ENCODE measurements around the gene SLC22A31. TPM values are rescaled to one million over a fixed set of nuclear protein-coding genes. Genes with fewer than 3 reads are reported as not detected.

Gene SLC22A31
- total RNA-seq, 1 donor from 2014 or later = not detected

- H3K36me3 ChIP-seq (ENCODE audit: control insufficient read depth in 3 of 3, insufficient read depth in 3 of 3, low read length in 3 of 3) = no peaks in the 10 kb centered on the region
- H3K9ac ChIP-seq (ENCODE audit: low read depth in 1 of 3, low read length in 3 of 3) = peak overlapping the region; percentile 93 to 97 (median 94)
- peaks cover 3 to 8% (median 3%) of the 10 kb centered on the region in 3 donors for H3K4me1 ChIP-seq (ENCODE audit: control insufficient read depth in 3 of 3, insufficient read depth in 3 of 3, low read length in 3 of 3)
- H3K27me3 ChIP-seq (ENCODE audit: control insufficient read depth in 3 of 3, insufficient read depth in 3 of 3, low read length in 3 of 3) = peaks cover 0 to 4% (median under 1%) of the 10 kb centered on the region in 3 donors
- peak overlapping the region; percentile 92 for H3K27ac ChIP-seq (ENCODE audit: low read depth, low read length)
- H3K4me3 ChIP-seq (ENCODE audit: low read length in 3 of 3) = peak overlapping the region; percentile 87 to 99 (median 91)
- peaks cover 0 to 2% (median 0%) of the 10 kb centered on the region in 3 donors for H3K9me3 ChIP-seq (ENCODE audit: control insufficient read depth in 3 of 3, low read length in 3 of 3)
Observed at GRCh38 chr16:89241187-89242007, 41.1 kb upstream of the SLC22A31 start.

GRCh38 chr16:89237733-89238132, 37.4 kb upstream of the SLC22A31 start:
- Histone ChIP-seq H3K27me3 (ENCODE audit: control insufficient read depth in 3 of 3, insufficient read depth in 3 of 3, low read length in 3 of 3) (no peaks in the 10 kb centered on the region), H3K36me3 (ENCODE audit: control insufficient read depth in 3 of 3, insufficient read depth in 3 of 3, low read length in 3 of 3) (peaks cover 10 to 18% (median 12%) of the 10 kb centered on the region in 3 donors), H3K9ac (ENCODE audit: low read depth in 1 of 3, low read length in 3 of 3) (no peak overlapping the region), H3K4me3 (ENCODE audit: low read length in 3 of 3) (no peak overlapping the region), H3K27ac (ENCODE audit: low read depth, low read length) (no peak overlapping the region), H3K9me3 (ENCODE audit: control insufficient read depth in 3 of 3, low read length in 3 of 3) (no peaks in the 10 kb centered on the region), H3K4me1 (ENCODE audit: control insufficient read depth in 3 of 3, insufficient read depth in 3 of 3, low read length in 3 of 3) (peaks cover 3 to 9% (median 3%) of the 10 kb centered on the region in 3 donors)

GRCh38 chr16:89233678-89234490, 33.5 kb upstream of the SLC22A31 start:
- Histone ChIP-seq H3K27ac (ENCODE audit: low read depth, low read length) (no peak overlapping the region), H3K4me3 (ENCODE audit: low read length in 3 of 3) (no peak overlapping the region), H3K9ac (ENCODE audit: low read depth in 1 of 3, low read length in 3 of 3) (no peak overlapping the region), H3K36me3 (ENCODE audit: control insufficient read depth in 3 of 3, insufficient read depth in 3 of 3, low read length in 3 of 3) (peaks cover 27 to 32% (median 32%) of the 10 kb centered on the region in 3 donors), H3K27me3 (ENCODE audit: control insufficient read depth in 3 of 3, insufficient read depth in 3 of 3, low read length in 3 of 3) (no peaks in the 10 kb centered on the region), H3K4me1 (ENCODE audit: control insufficient read depth in 3 of 3, insufficient read depth in 3 of 3, low read length in 3 of 3) (peaks cover 4 to 18% (median 17%) of the 10 kb centered on the region in 3 donors), H3K9me3 (ENCODE audit: control insufficient read depth in 3 of 3, low read length in 3 of 3) (no peaks in the 10 kb centered on the region)

- H3K4me1 ChIP-seq (ENCODE audit: control insufficient read depth in 3 of 3, insufficient read depth in 3 of 3, low read length in 3 of 3) = peaks cover 4 to 18% (median 17%) of the 10 kb centered on the region in 3 donors
- H3K27ac ChIP-seq (ENCODE audit: low read depth, low read length) = no peak overlapping the region
- peaks cover 43 to 50% (median 44%) of the 10 kb centered on the region in 3 donors for H3K36me3 ChIP-seq (ENCODE audit: control insufficient read depth in 3 of 3, insufficient read depth in 3 of 3, low read length in 3 of 3)
- H3K4me3 ChIP-seq (ENCODE audit: low read length in 3 of 3) = no peak overlapping the region
- no peak overlapping the region for H3K9ac ChIP-seq (ENCODE audit: low read depth in 1 of 3, low read length in 3 of 3)
- H3K9me3 ChIP-seq (ENCODE audit: control insufficient read depth in 3 of 3, low read length in 3 of 3) = peaks cover 0 to 3% (median 0%) of the 10 kb centered on the region in 3 donors
- no peaks in the 10 kb centered on the region for H3K27me3 ChIP-seq (ENCODE audit: control insufficient read depth in 3 of 3, insufficient read depth in 3 of 3, low read length in 3 of 3)
Observed at GRCh38 chr16:89232107-89232506, 31.8 kb upstream of the SLC22A31 start.

GRCh38 chr16:89230255-89230654, 29.9 kb upstream of the SLC22A31 start:
- no peak overlapping the region for H3K9ac ChIP-seq (ENCODE audit: low read depth in 1 of 3, low read length in 3 of 3)
- H3K9me3 ChIP-seq (ENCODE audit: control insufficient read depth in 3 of 3, low read length in 3 of 3) = peaks cover 0 to 3% (median 0%) of the 10 kb centered on the region in 3 donors
- H3K27me3 ChIP-seq (ENCODE audit: control insufficient read depth in 3 of 3, insufficient read depth in 3 of 3, low read length in 3 of 3) = no peaks in the 10 kb centered on the region
- H3K36me3 ChIP-seq (ENCODE audit: control insufficient read depth in 3 of 3, insufficient read depth in 3 of 3, low read length in 3 of 3) = peaks cover 56 to 65% (median 59%) of the 10 kb centered on the region in 3 donors
- H3K27ac ChIP-seq (ENCODE audit: low read depth, low read length) = no peak overlapping the region
- H3K4me3 ChIP-seq (ENCODE audit: low read length in 3 of 3) = no peak overlapping the region
- H3K4me1 ChIP-seq (ENCODE audit: control insufficient read depth in 3 of 3, insufficient read depth in 3 of 3, low read length in 3 of 3) = peaks cover 4 to 18% (median 17%) of the 10 kb centered on the region in 3 donors

GRCh38 chr16:89224665-89225064, 24.3 kb upstream of the SLC22A31 start:
- Histone ChIP-seq H3K9me3 (ENCODE audit: control insufficient read depth in 3 of 3, low read length in 3 of 3) (peaks cover 0 to 3% (median 0%) of the 10 kb centered on the region in 3 donors), H3K27me3 (ENCODE audit: control insufficient read depth in 3 of 3, insufficient read depth in 3 of 3, low read length in 3 of 3) (no peaks in the 10 kb centered on the region), H3K4me1 (ENCODE audit: control insufficient read depth in 3 of 3, insufficient read depth in 3 of 3, low read length in 3 of 3) (peaks cover 0 to under 1% (median 0%) of the 10 kb centered on the region in 3 donors), H3K27ac (ENCODE audit: low read depth, low read length) (no peak overlapping the region), H3K36me3 (ENCODE audit: control insufficient read depth in 3 of 3, insufficient read depth in 3 of 3, low read length in 3 of 3) (peaks cover 58 to 77% (median 75%) of the 10 kb centered on the region in 3 donors), H3K4me3 (ENCODE audit: low read length in 3 of 3) (no peak overlapping the region), H3K9ac (ENCODE audit: low read depth in 1 of 3, low read length in 3 of 3) (no peak overlapping the region)

- no peaks in the 10 kb centered on the region for H3K27me3 ChIP-seq (ENCODE audit: control insufficient read depth in 3 of 3, insufficient read depth in 3 of 3, low read length in 3 of 3)
- H3K4me1 ChIP-seq (ENCODE audit: control insufficient read depth in 3 of 3, insufficient read depth in 3 of 3, low read length in 3 of 3) = peaks cover 2 to 6% (median 3%) of the 10 kb centered on the region in 3 donors
- no peak overlapping the region for H3K4me3 ChIP-seq (ENCODE audit: low read length in 3 of 3)
- H3K27ac ChIP-seq (ENCODE audit: low read depth, low read length) = no peak overlapping the region
- H3K9me3 ChIP-seq (ENCODE audit: control insufficient read depth in 3 of 3, low read length in 3 of 3) = peaks cover 0 to 1% (median 0%) of the 10 kb centered on the region in 3 donors
- H3K36me3 ChIP-seq (ENCODE audit: control insufficient read depth in 3 of 3, insufficient read depth in 3 of 3, low read length in 3 of 3) = peaks cover 55 to 70% (median 66%) of the 10 kb centered on the region in 3 donors
- H3K9ac ChIP-seq (ENCODE audit: low read depth in 1 of 3, low read length in 3 of 3) = no peak overlapping the region
Observed at GRCh38 chr16:89222931-89223330, 22.6 kb upstream of the SLC22A31 start.

- H3K4me1 ChIP-seq (ENCODE audit: control insufficient read depth in 3 of 3, insufficient read depth in 3 of 3, low read length in 3 of 3) = peaks cover 2 to 9% (median 6%) of the 10 kb centered on the region in 3 donors
- H3K4me3 ChIP-seq (ENCODE audit: low read length in 3 of 3) = no peak overlapping the region
- H3K27me3 ChIP-seq (ENCODE audit: control insufficient read depth in 3 of 3, insufficient read depth in 3 of 3, low read length in 3 of 3) = no peaks in the 10 kb centered on the region
- H3K36me3 ChIP-seq (ENCODE audit: control insufficient read depth in 3 of 3, insufficient read depth in 3 of 3, low read length in 3 of 3) = peaks cover 42 to 57% (median 53%) of the 10 kb centered on the region in 3 donors
- no peaks in the 10 kb centered on the region for H3K9me3 ChIP-seq (ENCODE audit: control insufficient read depth in 3 of 3, low read length in 3 of 3)
- H3K9ac ChIP-seq (ENCODE audit: low read depth in 1 of 3, low read length in 3 of 3) = no peak overlapping the region
- no peak overlapping the region for H3K27ac ChIP-seq (ENCODE audit: low read depth, low read length)
Observed at GRCh38 chr16:89221604-89222003, 21.3 kb upstream of the SLC22A31 start.

GRCh38 chr16:89219365-89219764, 19.0 kb upstream of the SLC22A31 start:
- H3K36me3 ChIP-seq (ENCODE audit: control insufficient read depth in 3 of 3, insufficient read depth in 3 of 3, low read length in 3 of 3) = peaks cover 31 to 41% (median 38%) of the 10 kb centered on the region in 3 donors

More at GRCh38 chr16:89219365-89219764, 19.0 kb upstream of the SLC22A31 start:
- Histone ChIP-seq H3K4me3 (ENCODE audit: low read length in 3 of 3) (no peak overlapping the region), H3K27ac (ENCODE audit: low read depth, low read length) (no peak overlapping the region), H3K4me1 (ENCODE audit: control insufficient read depth in 3 of 3, insufficient read depth in 3 of 3, low read length in 3 of 3) (peaks cover 9 to 16% (median 10%) of the 10 kb centered on the region in 3 donors), H3K9ac (ENCODE audit: low read depth in 1 of 3, low read length in 3 of 3) (no peak overlapping the region), H3K9me3 (ENCODE audit: control insufficient read depth in 3 of 3, low read length in 3 of 3) (no peaks in the 10 kb centered on the region), H3K27me3 (ENCODE audit: control insufficient read depth in 3 of 3, insufficient read depth in 3 of 3, low read length in 3 of 3) (no peaks in the 10 kb centered on the region)

Data from skeletal muscle tissue (tissue), 4 donors.